Stomach smooth muscle (tissue), 2 donors: ENCODE measurements around the gene CFAP97D1.
"Not testable (repeated sequence)": the region's sequence is repeated elsewhere in the genome, so short reads cannot be mapped to it uniquely, and the experiment has no call there.

Source experiments
- H3K27ac ChIP-seq: one replicate; pipeline ENCODE4 v1.7.0; 2013; ENCODE audit warnings: mild to moderate bottlenecking, low read length, inconsistent platforms
- H3K27me3 ChIP-seq, 2 donors: one replicate each; pipeline ENCODE4 v1.7.0; 2013; ENCODE audit warnings: low read length in 2 of 2; ENCODE audit not compliant: insufficient read depth in 2 of 2, control insufficient read depth in 1 of 2
- H3K36me3 ChIP-seq, 2 donors: one replicate each; pipeline ENCODE4 v1.7.0; 2013; ENCODE audit warnings: low read length in 2 of 2; ENCODE audit not compliant: control insufficient read depth in 2 of 2, insufficient read depth in 2 of 2
- H3K4me1 ChIP-seq: one replicate; pipeline ENCODE4 v1.7.0; 2013; ENCODE audit warnings: low read length; ENCODE audit not compliant: control insufficient read depth, insufficient read depth
- H3K4me3 ChIP-seq, 2 donors: one replicate each; pipeline ENCODE4 v1.7.0; 2013; ENCODE audit warnings: low read length in 2 of 2
- H3K9ac ChIP-seq, 2 donors: one replicate each; pipeline ENCODE4 v1.7.0; 2013; ENCODE audit warnings: low read length in 2 of 2, mild to moderate bottlenecking in 1 of 2
- H3K9me3 ChIP-seq, 2 donors: one replicate each; pipeline ENCODE4 v1.7.0; 2013; ENCODE audit warnings: low read length in 2 of 2; ENCODE audit not compliant: control insufficient read depth in 2 of 2
- donor health status: healthy.
- donor health status: Pancreatic carcinoma.

Gene CFAP97D1

GRCh38 chr17:43798024-43798423 lies 17.8 kb downstream of the CFAP97D1 start:
- H3K36me3 ChIP-seq, H3K27me3 ChIP-seq, H3K27ac ChIP-seq, H3K4me3 ChIP-seq, H3K9me3 ChIP-seq, H3K9ac ChIP-seq, H3K4me1 ChIP-seq: not testable (repeated sequence)

- Histone ChIP-seq H3K4me1 (no peaks in the 10 kb centered on the region), H3K27me3 (no peaks in the 10 kb centered on the region), H3K36me3 (peaks cover 0 to 6% of the 10 kb centered on the region in 2 donors), H3K4me3 (no peak overlapping the region), H3K9me3 (no peaks in the 10 kb centered on the region), H3K27ac (no peak overlapping the region), H3K9ac (no peak overlapping the region)
Measured at GRCh38 chr17:43799047-43799446, 18.8 kb downstream of the CFAP97D1 start.

- no peaks in the 10 kb centered on the region for H3K27me3 ChIP-seq
- H3K4me3 ChIP-seq = no peak overlapping the region
- no peak overlapping the region for H3K27ac ChIP-seq
- peaks cover 0 to 6% of the 10 kb centered on the region in 2 donors for H3K36me3 ChIP-seq
- H3K9ac ChIP-seq = no peak overlapping the region
- H3K4me1 ChIP-seq = no peaks in the 10 kb centered on the region
- no peaks in the 10 kb centered on the region for H3K9me3 ChIP-seq
Measured at GRCh38 chr17:43800736-43801135, 20.5 kb downstream of the CFAP97D1 start.

DNA sequence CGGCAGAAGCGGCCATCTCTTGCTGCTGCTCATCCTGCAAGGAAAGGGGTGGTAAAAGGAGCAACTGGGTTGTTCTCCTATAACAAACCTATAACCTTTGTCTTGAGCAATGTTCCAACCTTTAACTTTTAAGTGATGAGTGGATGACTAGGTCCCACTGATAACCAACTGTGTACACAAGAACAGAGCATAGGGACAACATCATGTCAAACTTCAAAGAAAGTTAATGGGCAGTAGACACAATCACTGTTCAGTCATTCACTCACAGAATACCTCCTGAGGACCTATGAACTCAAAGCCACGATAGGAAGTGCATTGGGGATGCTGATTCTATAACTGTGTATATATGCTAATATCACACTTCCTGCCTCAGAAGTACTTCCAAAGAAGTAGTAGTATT lies 21.6 kb downstream of the CFAP97D1 start:
- Histone ChIP-seq H3K9me3 (no peaks in the 10 kb centered on the region), H3K27ac (no peak overlapping the region), H3K4me1 (no peaks in the 10 kb centered on the region), H3K9ac (no peak overlapping the region), H3K27me3 (no peaks in the 10 kb centered on the region), H3K36me3 (peaks cover 0 to 6% of the 10 kb centered on the region in 2 donors), H3K4me3 (no peak overlapping the region)

DNA sequence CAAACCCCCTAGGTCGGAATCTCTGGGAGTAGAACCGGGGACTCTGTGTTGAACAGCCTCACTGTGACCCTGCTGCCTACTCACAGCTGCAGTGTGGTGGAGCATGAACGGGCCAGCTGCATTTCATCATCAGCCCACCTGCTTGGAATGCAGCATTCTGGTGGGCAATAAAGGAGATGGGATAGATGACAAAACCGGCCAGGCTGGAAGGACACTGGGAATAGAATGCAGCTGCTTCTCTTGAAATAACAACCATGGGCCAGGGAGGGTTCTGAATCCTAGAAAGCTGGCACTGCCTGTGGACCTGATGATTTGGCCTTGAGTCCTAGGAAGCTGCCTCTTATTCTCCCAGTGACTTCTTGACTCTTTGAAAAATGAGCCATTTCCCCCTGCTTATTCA lies 23.5 kb downstream of the CFAP97D1 start:
- H3K27me3 ChIP-seq = no peaks in the 10 kb centered on the region
- no peak overlapping the region for H3K4me3 ChIP-seq
- H3K27ac ChIP-seq = no peak overlapping the region
- no peaks in the 10 kb centered on the region for H3K4me1 ChIP-seq
- H3K9ac ChIP-seq = no peak overlapping the region
- H3K9me3 ChIP-seq = no peaks in the 10 kb centered on the region
- peaks cover 0 to 11% of the 10 kb centered on the region in 2 donors for H3K36me3 ChIP-seq

DNA sequence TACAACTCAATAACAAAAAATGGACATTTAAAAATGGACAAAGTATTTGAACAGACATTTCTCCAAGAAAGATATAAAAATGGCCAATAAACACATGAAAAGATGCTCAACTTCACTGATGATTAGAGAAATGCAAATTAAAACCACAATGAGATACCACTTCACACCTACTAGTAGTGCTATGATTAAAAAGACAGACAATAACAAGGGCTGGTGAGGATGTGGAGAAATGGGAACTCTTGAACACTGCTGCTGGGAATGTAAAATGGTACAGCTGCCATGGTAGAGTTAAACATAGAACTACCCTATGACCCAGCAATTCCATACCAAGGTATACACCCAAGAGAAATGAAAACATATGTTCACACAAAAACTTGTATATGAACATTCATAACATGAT lies 24.9 kb downstream of the CFAP97D1 start:
- H3K4me3 ChIP-seq = no peak overlapping the region
- H3K4me1 ChIP-seq = no peaks in the 10 kb centered on the region
- peaks cover 0 to 15% of the 10 kb centered on the region in 2 donors for H3K36me3 ChIP-seq
- H3K27me3 ChIP-seq = no peaks in the 10 kb centered on the region
- no peaks in the 10 kb centered on the region for H3K9me3 ChIP-seq
- no peak overlapping the region for H3K9ac ChIP-seq
- no peak overlapping the region for H3K27ac ChIP-seq

DNA sequence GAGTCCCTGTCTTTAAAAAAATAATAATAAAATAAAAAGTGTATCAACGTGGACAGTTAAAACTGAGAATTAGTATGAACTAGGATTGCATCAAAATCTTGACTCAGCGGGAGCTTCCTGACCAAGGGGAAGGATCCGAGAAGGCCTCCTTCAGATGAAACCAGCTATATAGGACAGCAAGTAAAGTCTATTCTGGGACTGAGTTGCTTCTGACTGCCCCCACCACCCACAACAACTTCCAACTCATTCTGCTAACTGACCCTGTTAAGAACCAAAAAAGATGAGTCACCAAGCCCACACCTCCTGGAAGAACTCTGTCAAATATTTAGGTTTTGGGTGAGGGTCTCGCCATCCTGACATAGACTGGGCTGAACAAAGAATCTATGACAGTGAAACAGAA lies 27.8 kb downstream of the CFAP97D1 start:
- no peaks in the 10 kb centered on the region for H3K9me3 ChIP-seq
- no peak overlapping the region for H3K9ac ChIP-seq
- no peak overlapping the region for H3K4me3 ChIP-seq
- H3K27me3 ChIP-seq = no peaks in the 10 kb centered on the region
- no peaks in the 10 kb centered on the region for H3K4me1 ChIP-seq
- peaks cover 0 to 13% of the 10 kb centered on the region in 2 donors for H3K36me3 ChIP-seq
- no peak overlapping the region for H3K27ac ChIP-seq

DNA sequence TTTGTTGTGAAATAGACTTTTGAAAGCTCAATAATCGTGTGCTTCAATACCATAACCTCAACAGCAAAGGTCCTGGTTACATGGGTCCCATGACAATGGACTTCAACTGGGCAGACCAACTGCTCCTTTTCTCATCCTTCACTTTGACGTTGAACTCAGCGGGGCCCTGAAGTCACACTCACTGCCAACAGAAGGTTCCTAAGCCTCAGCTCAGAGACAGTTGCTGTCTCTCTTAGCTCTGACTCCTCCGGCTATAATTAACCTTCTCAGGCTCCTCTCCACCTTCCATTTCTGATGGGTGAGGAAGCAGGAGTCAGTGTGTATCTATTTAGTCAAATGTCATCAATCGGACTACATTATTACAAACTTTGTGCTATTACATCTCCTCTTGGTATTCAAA lies 28.9 kb downstream of the CFAP97D1 start:
- Histone ChIP-seq H3K36me3 (peaks cover 0 to 14% of the 10 kb centered on the region in 2 donors), H3K4me3 (no peak overlapping the region), H3K27me3 (no peaks in the 10 kb centered on the region), H3K4me1 (no peaks in the 10 kb centered on the region), H3K9ac (no peak overlapping the region), H3K27ac (no peak overlapping the region), H3K9me3 (no peaks in the 10 kb centered on the region)

GRCh38 chr17:43810226-43810715 lies 30.0 kb downstream of the CFAP97D1 start:
- no peak overlapping the region for H3K27ac ChIP-seq
- peaks cover 0 to 14% of the 10 kb centered on the region in 2 donors for H3K36me3 ChIP-seq
- H3K4me3 ChIP-seq = no peak overlapping the region
- H3K9ac ChIP-seq = no peak overlapping the region
- no peaks in the 10 kb centered on the region for H3K27me3 ChIP-seq
- no peaks in the 10 kb centered on the region for H3K9me3 ChIP-seq
- no peaks in the 10 kb centered on the region for H3K4me1 ChIP-seq

GRCh38 chr17:43810823-43811222 lies 30.6 kb downstream of the CFAP97D1 start:
- Histone ChIP-seq H3K36me3 (peaks cover 0 to 14% of the 10 kb centered on the region in 2 donors), H3K27ac (no peak overlapping the region), H3K27me3 (no peaks in the 10 kb centered on the region), H3K9ac (no peak overlapping the region), H3K4me1 (no peaks in the 10 kb centered on the region), H3K9me3 (no peaks in the 10 kb centered on the region), H3K4me3 (no peak overlapping the region)

DNA sequence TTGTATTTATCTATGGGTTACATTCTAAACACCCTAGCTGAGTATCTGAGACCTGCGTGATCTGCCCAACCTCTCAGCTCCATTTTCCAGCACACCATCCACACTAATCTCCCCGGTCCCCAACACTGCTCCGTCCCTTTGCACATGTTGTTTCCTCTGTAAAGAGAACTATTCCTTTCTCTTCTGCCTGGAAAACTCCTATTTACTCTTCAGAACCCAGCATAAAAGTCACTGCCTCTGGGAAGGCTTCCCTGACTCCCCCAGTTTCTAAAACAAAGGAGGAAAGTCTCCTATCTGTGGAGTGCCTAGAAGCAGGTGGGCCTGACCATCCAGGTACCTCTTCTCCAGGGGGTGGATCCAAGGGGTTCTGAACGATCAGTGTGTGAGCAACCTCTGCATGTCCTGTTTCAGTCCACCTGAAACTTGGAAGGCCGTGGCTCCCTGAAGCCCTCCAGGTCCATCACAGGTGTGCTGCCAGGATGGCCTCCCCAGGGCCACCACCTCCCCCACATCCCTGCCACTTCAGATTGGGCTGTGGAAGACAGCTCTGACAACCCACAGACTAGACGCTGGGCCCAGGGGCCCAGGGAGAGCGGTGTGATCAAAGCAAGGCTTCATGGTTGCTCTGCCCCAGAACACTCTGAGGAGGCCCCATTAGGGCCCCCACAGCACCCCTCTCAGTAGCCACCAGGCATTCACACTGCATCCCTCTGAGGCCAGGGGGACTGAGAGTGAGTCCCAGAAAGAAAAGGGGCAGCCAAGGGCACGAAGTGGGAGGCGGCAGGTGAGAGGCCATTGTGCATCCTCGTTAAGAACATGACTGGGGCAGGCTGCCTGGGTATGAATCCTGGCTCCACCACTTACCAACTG lies 32.4 kb downstream of the CFAP97D1 start:
- Histone ChIP-seq H3K9ac (no peak overlapping the region), H3K4me3 (no peak overlapping the region), H3K27ac (no peak overlapping the region), H3K9me3 (no peaks in the 10 kb centered on the region), H3K4me1 (no peaks in the 10 kb centered on the region), H3K36me3 (peaks cover 0 to 14% of the 10 kb centered on the region in 2 donors), H3K27me3 (no peaks in the 10 kb centered on the region)
